ENCODE data around the gene RASL10A. TPM values are rescaled to one million over a fixed set of nuclear protein-coding genes. Genes with fewer than 3 reads are reported as not detected.

Gene RASL10A
- total RNA-seq, 1 experiment from 2014 or later = not detected

DNA sequence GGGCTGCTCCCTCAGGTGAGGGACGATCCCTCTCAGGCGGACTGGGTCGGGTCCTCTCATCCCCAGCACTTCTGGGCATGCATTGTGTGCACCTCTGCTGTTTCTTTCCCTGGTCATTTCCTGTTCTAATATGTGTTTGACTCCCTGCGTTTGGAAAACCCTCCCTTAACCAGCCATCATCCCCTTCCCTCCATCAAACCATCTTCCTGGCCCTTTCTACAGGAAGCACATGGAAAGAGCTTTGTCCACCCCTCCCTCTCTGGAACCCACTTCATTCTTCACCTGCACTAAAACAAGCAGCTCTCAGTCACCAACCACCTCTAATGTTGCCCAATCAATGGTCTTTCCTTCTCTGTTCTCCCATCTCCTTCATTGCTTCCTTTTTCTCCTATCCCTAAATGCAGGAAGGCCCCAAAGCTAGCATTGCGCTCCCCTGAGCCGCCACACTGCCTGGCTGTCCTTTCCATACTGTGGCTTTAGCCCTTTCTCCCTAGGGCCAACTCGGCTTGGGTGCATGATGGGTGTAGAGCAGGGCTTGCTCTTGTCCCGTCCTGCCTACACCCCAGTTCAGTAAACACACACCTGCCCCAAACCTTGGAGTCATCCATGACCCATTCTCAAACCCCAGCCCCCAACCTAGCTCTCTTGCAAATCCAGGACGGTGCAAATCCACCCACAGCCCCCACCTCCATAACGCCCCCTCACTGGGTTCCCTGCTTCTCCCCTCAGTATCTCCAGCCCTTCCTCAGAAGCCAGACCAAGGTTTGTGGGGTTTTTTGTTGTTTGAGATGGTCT is 14.5 kb downstream of the RASL10A start:
- no peaks in the 10 kb centered on the region for H3K9me3 ChIP-seq (ENCODE audit: insufficient read depth, low read depth)
- no peak overlapping the region for H3K4me2 ChIP-seq
- no peak overlapping the region for H2AFZ ChIP-seq
- H3K36me3 ChIP-seq (ENCODE audit: low read depth) = peaks cover 21% of the 10 kb centered on the region
- H3K4me1 ChIP-seq (replicated peaks; ENCODE audit: insufficient read depth) = no peaks in the 10 kb centered on the region
- TF ChIP-seq, protein P1, sequence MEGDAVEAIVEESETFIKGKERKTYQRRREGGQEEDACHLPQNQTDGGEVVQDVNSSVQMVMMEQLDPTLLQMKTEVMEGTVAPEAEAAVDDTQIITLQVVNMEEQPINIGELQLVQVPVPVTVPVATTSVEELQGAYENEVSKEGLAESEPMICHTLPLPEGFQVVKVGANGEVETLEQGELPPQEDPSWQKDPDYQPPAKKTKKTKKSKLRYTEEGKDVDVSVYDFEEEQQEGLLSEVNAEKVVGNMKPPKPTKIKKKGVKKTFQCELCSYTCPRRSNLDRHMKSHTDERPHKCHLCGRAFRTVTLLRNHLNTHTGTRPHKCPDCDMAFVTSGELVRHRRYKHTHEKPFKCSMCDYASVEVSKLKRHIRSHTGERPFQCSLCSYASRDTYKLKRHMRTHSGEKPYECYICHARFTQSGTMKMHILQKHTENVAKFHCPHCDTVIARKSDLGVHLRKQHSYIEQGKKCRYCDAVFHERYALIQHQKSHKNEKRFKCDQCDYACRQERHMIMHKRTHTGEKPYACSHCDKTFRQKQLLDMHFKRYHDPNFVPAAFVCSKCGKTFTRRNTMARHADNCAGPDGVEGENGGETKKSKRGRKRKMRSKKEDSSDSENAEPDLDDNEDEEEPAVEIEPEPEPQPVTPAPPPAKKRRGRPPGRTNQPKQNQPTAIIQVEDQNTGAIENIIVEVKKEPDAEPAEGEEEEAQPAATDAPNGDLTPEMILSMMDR (conservative IDR thresholded peaks at IDR 0.05) = no peak
- TF ChIP-seq EZH2 (IDR thresholded peaks at IDR 0.05; ENCODE audit: low read depth) = no peak
- CTCF ChIA-PET = no interaction called here
- no peaks in the 10 kb centered on the region for H3K27me3 ChIP-seq (ENCODE audit: insufficient read depth, low read depth)
- H4K20me1 ChIP-seq (ENCODE audit: insufficient read depth) = peaks cover 53% of the 10 kb centered on the region
- H3F3A ChIP-seq (ENCODE audit: insufficient read depth, low read depth) = peaks cover 85% of the 10 kb centered on the region
- H3K4me3 ChIP-seq = no peak overlapping the region
- intact Hi-C loops (cut with micrococcal nuclease; ENCODE audit: unreplicated experiment) = loop anchor here (10.0 kb wide), 1 partner anchor 84 kb away; the partner anchor contains the start of gene AP1B1
- BruUV-seq (replicated peaks) = no TSS peak
- H3K79me2 ChIP-seq (ENCODE audit: low read depth) = no peaks in the 10 kb centered on the region
- no peak overlapping the region for H3K27ac ChIP-seq
- H3K9me2 ChIP-seq (ENCODE audit: insufficient read depth) = no peaks in the 10 kb centered on the region
- POLR2A ChIA-PET (ENCODE audit: unreplicated experiment) = interaction anchor here (0.6 kb wide), 1 partner anchor 578 kb away, joined by 4 read pairs; no protein-coding TSS in a partner anchor
- no peak for DNase-seq

DNA sequence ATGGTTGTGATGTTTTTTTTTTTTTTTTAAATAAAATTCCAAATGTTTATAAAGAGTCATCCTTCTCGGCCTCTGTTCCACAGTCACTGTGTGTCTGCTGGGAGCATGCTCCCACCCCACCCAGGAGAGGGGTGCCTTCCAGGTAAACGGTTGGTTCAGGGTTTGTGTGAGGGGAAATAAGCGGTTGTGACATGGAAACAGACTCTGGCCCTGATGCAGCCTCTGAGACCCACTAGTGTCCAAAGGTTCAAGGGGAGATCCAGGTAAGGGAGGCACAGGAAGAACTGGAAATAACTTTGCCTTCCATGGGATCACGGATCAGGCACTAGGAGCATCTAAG is 15.1 kb downstream of the RASL10A start:
- no peak for DNase-seq
- POLR2A ChIA-PET (ENCODE audit: unreplicated experiment) = no interaction called here
- no peak overlapping the region for H3K4me2 ChIP-seq
- H3F3A ChIP-seq (ENCODE audit: insufficient read depth, low read depth) = peaks cover 85% of the 10 kb centered on the region
- CTCF ChIA-PET = no interaction called here
- no peaks in the 10 kb centered on the region for H3K9me2 ChIP-seq (ENCODE audit: insufficient read depth)
- no peak overlapping the region for H3K4me3 ChIP-seq
- H2AFZ ChIP-seq = no peak overlapping the region
- H3K79me2 ChIP-seq (ENCODE audit: low read depth) = no peaks in the 10 kb centered on the region
- peaks cover 26% of the 10 kb centered on the region for H3K36me3 ChIP-seq (ENCODE audit: low read depth)
- no peak for TF ChIP-seq EZH2 (IDR thresholded peaks at IDR 0.05; ENCODE audit: low read depth)
- TF ChIP-seq, protein P1 (conservative IDR thresholded peaks at IDR 0.05) = no peak
- intact Hi-C loops (cut with micrococcal nuclease; ENCODE audit: unreplicated experiment) = loop anchor here (10.0 kb wide), 1 partner anchor 84 kb away; the partner anchor contains the start of gene AP1B1
- H3K27me3 ChIP-seq (ENCODE audit: insufficient read depth, low read depth) = no peaks in the 10 kb centered on the region
- H3K9me3 ChIP-seq (ENCODE audit: insufficient read depth, low read depth) = no peaks in the 10 kb centered on the region
- H4K20me1 ChIP-seq (ENCODE audit: insufficient read depth) = peaks cover 59% of the 10 kb centered on the region
- BruUV-seq (replicated peaks) = no TSS peak
- no peaks in the 10 kb centered on the region for H3K4me1 ChIP-seq (replicated peaks; ENCODE audit: insufficient read depth)
- no peak overlapping the region for H3K27ac ChIP-seq

DNA sequence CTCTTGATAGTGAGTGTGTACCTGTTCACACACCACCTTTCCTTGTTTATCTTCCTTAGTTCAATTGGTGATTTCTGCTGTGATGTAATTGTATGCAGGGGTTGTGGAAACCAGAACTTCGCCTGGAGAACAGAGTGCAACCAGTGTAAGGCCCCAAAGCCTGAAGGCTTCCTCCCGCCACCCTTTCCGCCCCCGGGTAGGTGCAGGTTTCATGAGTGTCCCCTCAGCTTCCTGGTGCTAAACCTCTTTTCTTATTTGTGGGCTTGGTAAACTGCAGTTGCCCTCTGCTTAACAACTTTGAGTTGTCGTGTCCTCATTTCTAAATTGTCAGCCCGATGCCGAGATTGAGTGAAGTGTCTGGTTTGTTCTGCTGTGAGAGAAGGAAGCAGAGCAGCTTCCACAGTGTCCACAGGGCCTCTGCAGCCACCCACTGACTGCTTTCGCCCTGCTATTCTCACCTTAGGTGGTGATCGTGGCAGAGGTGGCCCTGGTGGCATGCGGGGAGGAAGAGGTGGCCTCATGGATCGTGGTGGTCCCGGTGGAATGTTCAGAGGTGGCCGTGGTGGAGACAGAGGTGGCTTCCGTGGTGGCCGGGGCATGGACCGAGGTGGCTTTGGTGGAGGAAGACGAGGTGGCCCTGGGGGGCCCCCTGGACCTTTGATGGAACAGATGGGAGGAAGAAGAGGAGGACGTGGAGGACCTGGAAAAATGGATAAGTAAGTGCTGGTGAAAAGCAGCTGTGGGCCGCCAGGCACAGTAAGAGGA is 16.2 kb downstream of the RASL10A start:
- H3K9me3 ChIP-seq (ENCODE audit: insufficient read depth, low read depth) = no peaks in the 10 kb centered on the region
- intact Hi-C loops (cut with micrococcal nuclease; ENCODE audit: unreplicated experiment) = no loop called here
- H3K36me3 ChIP-seq (ENCODE audit: low read depth) = peaks cover 36% of the 10 kb centered on the region
- POLR2A ChIA-PET (ENCODE audit: unreplicated experiment) = no interaction called here
- no peak overlapping the region for H3K4me2 ChIP-seq
- no peak for DNase-seq
- H3K79me2 ChIP-seq (ENCODE audit: low read depth) = no peaks in the 10 kb centered on the region
- H3K27me3 ChIP-seq (ENCODE audit: insufficient read depth, low read depth) = no peaks in the 10 kb centered on the region
- H3K9me2 ChIP-seq (ENCODE audit: insufficient read depth) = no peaks in the 10 kb centered on the region
- H3K4me3 ChIP-seq = no peak overlapping the region
- peaks cover 70% of the 10 kb centered on the region for H4K20me1 ChIP-seq (ENCODE audit: insufficient read depth)
- TF ChIP-seq, protein P1 (conservative IDR thresholded peaks at IDR 0.05) = no peak
- TF ChIP-seq EZH2 (IDR thresholded peaks at IDR 0.05; ENCODE audit: low read depth) = no peak
- peaks cover 90% of the 10 kb centered on the region for H3F3A ChIP-seq (ENCODE audit: insufficient read depth, low read depth)
- CTCF ChIA-PET = no interaction called here
- H2AFZ ChIP-seq = no peak overlapping the region
- TSS peak; percentile 65 for BruUV-seq (replicated peaks)
- H3K4me1 ChIP-seq (replicated peaks; ENCODE audit: insufficient read depth) = no peaks in the 10 kb centered on the region
- H3K27ac ChIP-seq = no peak overlapping the region

All from PC-9 (cell line).